Subcutaneous adipose tissue (tissue), 4 donors: Measurements from ENCODE around the gene SERPINB6. TPM values are rescaled to one million over a fixed set of nuclear protein-coding genes. Genes with fewer than 3 reads are reported as not detected.

ENCODE experiments used
- total RNA-seq, 4 donors: library from RNA; depleted of rRNA; stranded (reverse); fragments of >200 nt; gene quantifications; one replicate each; pipeline ENCODE4 v1.1.0, GENCODE V29; 2016
- TF ChIP-seq, protein P1 (sequence below): fragments of 450-650 bp; IDR thresholded peaks from one replicate; pipeline ENCODE4 v1.5.1; 2016; ENCODE audit warnings: low read depth, mild to moderate bottlenecking, control low read depth, antibody characterized with exemption, moderate library complexity

The SERPINB6 gene
- total RNA-seq, 4 donors from 2014 or later = 111 to 243 (median 166) TPM

DNA sequence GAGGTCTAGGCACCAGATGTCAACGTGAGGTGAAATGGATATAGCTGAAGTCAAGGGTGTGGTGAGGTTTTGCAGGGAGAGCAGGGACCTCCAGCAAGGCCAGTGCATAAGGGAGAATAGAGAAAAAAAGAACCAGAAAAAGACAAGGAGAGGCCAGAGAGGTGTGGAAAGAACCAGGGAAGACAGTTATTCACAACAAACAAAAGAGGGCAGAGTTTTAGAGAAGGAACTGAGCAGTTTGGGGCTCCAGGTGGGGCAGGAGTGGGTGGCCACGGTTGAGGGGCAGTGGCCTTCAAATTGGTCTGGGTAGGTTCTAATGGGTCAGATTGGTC lies 16.7 kb upstream of the SERPINB6 start:
- TF ChIP-seq, protein P1, sequence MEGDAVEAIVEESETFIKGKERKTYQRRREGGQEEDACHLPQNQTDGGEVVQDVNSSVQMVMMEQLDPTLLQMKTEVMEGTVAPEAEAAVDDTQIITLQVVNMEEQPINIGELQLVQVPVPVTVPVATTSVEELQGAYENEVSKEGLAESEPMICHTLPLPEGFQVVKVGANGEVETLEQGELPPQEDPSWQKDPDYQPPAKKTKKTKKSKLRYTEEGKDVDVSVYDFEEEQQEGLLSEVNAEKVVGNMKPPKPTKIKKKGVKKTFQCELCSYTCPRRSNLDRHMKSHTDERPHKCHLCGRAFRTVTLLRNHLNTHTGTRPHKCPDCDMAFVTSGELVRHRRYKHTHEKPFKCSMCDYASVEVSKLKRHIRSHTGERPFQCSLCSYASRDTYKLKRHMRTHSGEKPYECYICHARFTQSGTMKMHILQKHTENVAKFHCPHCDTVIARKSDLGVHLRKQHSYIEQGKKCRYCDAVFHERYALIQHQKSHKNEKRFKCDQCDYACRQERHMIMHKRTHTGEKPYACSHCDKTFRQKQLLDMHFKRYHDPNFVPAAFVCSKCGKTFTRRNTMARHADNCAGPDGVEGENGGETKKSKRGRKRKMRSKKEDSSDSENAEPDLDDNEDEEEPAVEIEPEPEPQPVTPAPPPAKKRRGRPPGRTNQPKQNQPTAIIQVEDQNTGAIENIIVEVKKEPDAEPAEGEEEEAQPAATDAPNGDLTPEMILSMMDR = no peak

DNA sequence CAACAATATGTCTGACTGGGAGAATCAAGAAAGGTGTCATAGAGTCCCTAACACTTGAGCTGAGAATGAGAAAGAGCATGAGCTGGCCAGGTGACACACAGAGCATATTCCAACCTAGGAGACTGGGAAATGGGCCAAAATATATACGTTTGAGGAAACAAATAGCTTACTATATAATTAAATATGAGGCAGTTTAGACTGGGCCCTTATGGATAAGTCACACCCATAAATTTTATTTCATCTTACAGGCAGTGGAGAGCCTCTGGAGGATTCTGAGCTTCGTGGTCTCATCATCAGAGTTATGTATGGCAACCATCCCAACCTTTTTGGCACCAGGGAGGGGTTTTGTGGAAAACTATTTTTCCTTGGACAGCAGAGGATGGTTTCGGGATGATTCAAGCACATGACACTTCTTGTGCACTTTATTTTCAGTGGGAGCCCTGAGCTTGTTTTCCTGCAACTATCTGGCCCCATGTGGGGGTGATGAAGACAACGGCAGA lies 15.4 kb upstream of the SERPINB6 start:
- TF ChIP-seq, protein P1 = no peak

DNA sequence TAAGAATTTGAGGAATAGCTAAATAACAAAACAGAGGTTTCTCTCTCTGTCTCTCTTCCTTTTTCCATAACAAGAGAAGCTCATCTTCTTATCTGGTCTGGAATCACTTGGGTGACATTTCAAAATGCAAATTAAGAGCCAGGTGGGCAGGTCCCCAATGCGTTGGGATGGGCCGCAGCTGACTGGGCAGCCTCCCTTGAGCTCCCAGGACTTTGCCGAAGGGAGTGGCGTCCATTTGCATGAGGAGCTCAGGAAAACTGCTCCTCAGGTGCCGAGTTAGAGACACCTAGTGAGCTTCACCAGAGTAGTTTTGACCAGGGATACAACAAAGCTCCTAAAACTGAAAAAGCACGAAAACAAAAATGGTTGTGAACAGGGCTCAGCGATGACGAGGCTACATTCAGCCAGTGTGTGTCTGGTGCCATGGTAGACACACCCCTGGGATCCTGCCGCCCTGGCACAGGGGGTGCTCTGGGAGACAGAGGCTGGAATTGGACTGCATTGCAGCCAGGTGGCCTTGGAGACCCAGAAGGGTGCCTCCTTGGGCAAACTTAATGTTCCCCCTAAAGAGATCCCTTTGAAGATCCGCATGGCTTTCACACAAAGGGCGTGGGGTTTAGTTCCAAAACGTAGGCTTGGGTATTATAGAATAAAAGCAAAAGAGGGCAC lies 13.5 kb upstream of the SERPINB6 start:
- TF ChIP-seq, protein P1 = no peak

DNA sequence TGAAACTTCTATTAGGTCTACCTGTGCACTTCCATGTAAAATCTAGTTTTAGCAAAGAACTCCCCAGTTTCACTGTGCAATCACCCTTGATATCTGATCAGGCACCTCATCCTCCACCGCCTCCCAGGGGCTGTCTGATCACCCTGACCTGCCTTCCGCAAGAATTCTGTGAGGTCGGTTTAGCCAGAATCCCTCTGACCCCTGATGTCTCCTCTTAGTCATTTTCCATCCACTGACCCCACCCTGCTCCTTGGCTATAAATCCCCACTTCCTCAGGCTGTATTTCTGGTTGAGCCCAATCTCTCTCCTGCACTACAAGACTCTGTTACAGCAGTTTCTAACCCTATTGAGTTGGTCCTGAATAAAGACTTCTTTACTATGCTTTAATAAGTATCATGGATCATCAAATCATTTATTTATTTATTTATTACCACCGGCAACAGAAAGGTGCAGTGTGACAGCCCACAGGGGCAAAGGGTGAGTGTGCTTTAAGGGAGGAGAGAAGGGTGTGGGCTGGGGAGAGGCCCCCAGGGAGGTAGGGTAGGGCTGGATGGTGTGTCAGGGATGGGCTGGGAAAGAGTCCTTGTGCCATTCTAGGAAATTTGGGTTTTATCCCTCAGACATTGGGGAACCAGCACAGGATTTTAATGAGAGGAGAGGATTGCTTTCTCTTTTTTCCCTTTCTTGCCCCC lies 11.2 kb upstream of the SERPINB6 start:
- TF ChIP-seq, protein P1 = no peak

DNA sequence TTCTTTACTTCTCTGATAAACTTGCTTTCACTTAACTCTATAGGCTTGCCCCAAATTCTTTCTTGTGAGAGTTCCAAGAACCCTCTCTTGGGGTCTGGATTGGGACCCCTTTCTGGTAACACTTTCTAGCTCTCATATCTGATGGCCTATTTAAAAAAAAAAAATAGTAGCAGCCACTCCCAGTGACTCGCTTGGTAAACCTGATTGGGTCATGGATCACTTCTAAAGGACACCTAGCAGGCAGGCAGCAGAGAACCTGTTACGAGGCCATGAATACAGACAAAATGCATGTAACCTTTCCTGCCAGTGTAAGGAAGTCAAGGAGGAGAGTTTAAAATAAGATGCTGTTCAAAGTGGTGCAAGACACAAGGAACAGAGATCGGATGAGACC lies 9.1 kb upstream of the SERPINB6 start:
- TF ChIP-seq, protein P1 = no peak

DNA sequence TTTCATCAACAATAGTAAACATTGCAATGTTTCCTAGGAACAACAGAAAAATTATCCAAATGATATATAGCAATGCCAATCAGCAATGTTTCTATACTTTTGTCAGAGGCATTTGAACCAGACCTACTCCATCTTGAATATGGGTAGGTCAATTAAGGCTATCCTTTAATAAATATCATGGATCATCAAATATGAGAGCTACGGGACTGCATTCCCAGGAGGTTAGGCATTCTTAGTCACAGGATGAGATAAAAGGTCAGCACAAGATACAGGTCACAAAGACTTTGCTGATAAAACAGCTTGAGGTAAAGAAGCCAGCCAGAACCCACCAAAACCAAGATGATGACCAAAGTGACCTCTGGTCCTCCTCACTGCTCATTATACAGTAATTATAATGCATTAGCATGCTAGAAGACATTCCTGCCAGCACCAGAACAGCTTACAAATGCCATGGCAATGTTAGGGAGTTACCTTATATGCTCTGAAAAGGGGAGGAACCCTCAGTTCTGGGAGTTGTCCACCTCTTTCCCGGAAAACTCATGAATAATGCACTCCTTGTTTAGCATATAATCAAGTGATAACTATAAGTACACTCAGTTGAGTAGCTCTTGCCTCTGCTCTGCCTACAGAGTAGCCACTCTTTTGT lies 8.6 kb upstream of the SERPINB6 start:
- TF ChIP-seq, protein P1 = no peak

DNA sequence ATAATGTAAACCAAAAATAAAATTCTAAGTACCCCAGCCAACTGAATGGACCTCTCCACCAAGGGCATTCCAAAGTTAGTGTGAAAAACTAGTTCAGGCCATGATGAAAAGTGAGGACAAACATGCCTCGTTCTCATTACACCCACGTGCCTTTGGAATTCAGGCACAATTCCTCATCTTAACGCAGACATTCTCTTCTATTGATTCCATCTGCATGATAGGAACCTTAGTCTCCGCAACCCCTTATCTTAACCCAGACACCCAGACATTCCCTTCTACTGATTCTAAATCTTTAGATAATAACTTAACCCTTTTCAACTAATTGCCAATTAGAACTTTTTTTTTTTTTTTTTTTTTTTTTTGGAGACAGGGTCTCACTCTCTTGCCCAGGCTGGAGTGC lies 7.6 kb upstream of the SERPINB6 start:
- TF ChIP-seq, protein P1 = no peak
